IPS-15b (cell line): ENCODE results near the gene IGSF21.
"Not testable (repeated sequence)": the region's sequence is repeated elsewhere in the genome, so short reads cannot be mapped to it uniquely, and the experiment has no call there.

ENCODE experiments used
- H3K27me3 ChIP-seq: one replicate; pipeline ENCODE4 v1.6.1; 2013; ENCODE audit warnings: low read length; ENCODE audit not compliant: control insufficient read depth, insufficient read depth
- H3K36me3 ChIP-seq: one replicate; pipeline ENCODE4 v1.6.1; 2013; ENCODE audit warnings: low read length; ENCODE audit not compliant: control insufficient read depth, insufficient read depth
- H3K4me1 ChIP-seq: one replicate; pipeline ENCODE4 v1.6.1; 2013; ENCODE audit warnings: mild to moderate bottlenecking, low read length; ENCODE audit not compliant: control insufficient read depth, insufficient read depth
- H3K4me3 ChIP-seq: one replicate; pipeline ENCODE4 v1.5.1; 2013; ENCODE audit warnings: low read depth, low read length
- H3K9ac ChIP-seq: one replicate; pipeline ENCODE4 v1.6.1; 2013; ENCODE audit warnings: low read depth, mild to moderate bottlenecking, low read length
- H3K9me3 ChIP-seq: one replicate; pipeline ENCODE4 v1.6.1; 2013; ENCODE audit warnings: mild to moderate bottlenecking, low read length; ENCODE audit not compliant: control insufficient read depth, insufficient read depth

Gene IGSF21

DNA sequence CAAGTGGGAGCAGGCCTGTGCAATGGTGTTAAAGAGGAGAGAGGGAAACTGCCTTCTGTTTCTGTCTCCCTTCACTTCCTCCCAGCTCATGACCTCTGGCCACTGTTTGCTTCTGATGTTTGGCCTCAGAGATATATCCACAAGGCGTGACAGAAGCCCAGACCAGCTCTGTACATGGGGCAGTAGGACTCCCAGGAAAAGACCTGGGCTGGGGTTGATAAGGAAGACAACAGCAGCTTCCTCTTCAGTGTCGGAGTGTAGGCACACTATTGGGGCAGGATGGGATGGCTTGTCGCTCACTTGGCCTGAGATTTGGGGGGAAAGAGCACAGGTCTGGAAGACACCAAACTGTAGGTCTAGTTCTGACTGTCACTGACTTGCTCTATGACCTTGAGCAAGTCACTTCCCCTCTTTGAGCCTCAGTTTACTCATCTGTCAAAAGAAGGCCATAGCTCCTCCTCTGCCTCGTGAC lies 305.3 kb downstream of the IGSF21 start:
- H3K4me1 ChIP-seq, result peaks cover 20% of the 10 kb centered on the region
- no peak overlapping the region for H3K4me3 ChIP-seq
- H3K36me3 ChIP-seq, result peaks cover 4% of the 10 kb centered on the region
- no peaks in the 10 kb centered on the region for H3K27me3 ChIP-seq
- H3K9me3 ChIP-seq, result peaks cover 20% of the 10 kb centered on the region
- H3K9ac ChIP-seq, result no peak overlapping the region

DNA sequence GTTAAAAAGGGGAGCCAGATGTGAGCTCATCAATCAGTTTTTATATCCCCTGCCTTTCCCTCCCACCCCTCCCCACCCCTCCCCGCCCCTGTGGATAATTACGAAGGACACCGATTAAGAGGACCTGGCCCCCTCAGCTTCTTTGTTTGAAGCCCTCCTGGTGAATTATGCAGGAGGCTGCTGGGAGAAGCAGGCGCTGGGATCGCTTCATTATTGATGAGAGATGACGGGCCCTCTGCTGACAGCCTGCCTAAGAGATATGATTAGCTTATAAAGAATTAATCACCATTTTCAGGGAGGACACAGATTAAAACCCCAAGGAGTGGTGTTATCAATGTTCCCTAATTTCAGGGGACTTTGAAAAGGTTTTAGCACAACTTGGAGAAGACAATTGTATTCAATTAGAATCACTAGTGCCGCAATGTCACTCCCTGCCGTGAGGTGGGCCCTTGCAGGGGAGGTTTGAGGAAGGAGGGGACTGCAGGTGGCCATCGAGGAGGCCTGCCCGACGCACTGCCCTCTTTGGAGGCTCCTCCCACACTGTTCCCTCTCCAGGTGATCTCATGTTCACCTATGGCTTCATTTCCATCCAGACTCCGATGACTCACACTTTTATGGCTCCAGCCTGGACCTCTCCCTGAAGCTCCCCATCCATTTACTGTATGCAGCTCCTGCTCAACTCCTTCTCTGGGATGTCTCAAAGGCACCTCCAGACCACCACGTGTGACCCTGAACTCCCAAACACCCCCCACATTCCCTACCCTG lies 306.1 kb downstream of the IGSF21 start:
- Histone ChIP-seq H3K4me1 (peaks cover 23% of the 10 kb centered on the region), H3K4me3 (no peak overlapping the region), H3K27me3 (no peaks in the 10 kb centered on the region), H3K9me3 (peaks cover 20% of the 10 kb centered on the region), H3K36me3 (peaks cover 4% of the 10 kb centered on the region), H3K9ac (no peak overlapping the region)

DNA sequence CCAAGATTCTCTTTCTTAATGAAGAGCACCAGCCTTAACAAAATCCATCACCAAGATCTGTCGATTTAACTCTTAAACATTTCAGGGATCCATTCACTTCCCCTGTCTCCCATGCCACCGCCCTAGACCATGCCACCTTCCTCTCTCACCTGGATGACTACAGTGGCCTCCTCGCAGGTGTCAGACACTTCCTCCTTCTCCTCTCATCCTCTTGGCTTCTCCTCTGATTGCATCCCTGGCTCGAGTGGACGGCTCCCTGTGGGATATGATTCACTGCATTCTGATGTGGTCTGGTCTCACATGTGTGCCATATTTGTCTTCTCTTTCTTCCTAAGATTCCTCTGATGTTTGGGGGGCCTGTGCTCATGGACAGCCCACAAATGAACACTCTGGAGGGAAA lies 306.7 kb downstream of the IGSF21 start:
- Histone ChIP-seq H3K9me3 (peaks cover 20% of the 10 kb centered on the region), H3K4me3 (no peak overlapping the region), H3K4me1 (peaks cover 21% of the 10 kb centered on the region), H3K9ac (no peak overlapping the region), H3K36me3 (peaks cover 4% of the 10 kb centered on the region), H3K27me3 (no peaks in the 10 kb centered on the region)

DNA sequence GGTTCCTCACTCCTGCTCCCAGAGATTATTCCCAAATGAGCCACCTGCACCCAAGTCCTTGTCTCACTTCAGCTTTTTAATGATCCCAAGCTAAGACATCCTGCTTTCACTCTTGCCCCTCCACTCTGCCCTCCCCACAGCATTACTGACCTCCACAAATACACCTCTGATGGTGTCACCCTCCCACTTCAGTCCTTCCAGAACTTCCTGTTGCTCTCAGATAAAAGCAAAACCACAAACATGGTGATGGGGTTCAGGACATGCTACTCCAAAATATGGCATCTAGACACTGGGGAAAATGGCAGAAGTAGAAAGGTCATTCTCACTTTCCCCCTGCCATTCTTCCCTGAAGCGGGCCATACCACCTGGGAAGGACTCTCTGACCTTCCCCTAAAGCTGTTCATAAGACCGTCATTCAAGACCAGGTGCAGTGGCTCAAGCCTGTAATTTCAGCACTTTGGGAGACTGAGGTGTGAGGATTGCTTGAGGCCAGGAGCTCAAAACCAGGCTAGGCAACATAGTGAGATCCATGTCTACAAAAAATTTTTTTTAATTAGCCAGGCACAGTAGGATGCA lies 307.4 kb downstream of the IGSF21 start:
- Histone ChIP-seq H3K36me3 (peaks cover 4% of the 10 kb centered on the region), H3K9me3 (peaks cover 20% of the 10 kb centered on the region), H3K4me3 (no peak overlapping the region), H3K27me3 (no peaks in the 10 kb centered on the region), H3K4me1 (peaks cover 25% of the 10 kb centered on the region), H3K9ac (no peak overlapping the region)

DNA sequence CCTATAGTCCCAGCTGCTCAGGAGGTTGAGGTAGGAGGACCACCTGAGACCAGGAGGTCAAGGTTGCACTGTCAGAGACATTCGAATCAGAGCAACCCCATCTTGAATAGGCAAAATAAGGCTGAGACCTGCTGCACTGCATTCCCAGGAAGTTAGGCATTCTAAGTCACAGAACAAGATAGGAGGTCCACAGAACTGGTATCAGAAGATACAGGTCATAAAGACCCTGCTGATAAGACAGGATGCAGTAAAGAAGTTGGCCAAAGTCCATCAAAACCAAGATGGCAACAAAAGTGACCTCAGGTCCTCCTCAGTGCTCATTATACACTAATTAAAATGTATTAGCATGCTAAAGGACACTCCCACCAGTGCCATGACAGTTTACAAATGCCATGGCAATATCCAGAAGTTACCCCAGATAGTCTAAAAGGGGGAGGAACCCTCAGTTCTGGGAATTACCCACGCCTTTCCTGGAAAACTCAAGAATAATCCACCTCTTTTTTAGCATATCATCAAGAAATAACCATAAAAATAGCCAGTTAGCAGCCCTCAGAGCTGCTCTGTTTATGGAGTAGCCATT lies 307.9 kb downstream of the IGSF21 start:
- Histone ChIP-seq H3K9ac (no peak overlapping the region), H3K9me3 (peaks cover 20% of the 10 kb centered on the region), H3K27me3 (no peaks in the 10 kb centered on the region), H3K36me3 (peaks cover 4% of the 10 kb centered on the region), H3K4me1 (peaks cover 28% of the 10 kb centered on the region), H3K4me3 (no peak overlapping the region)

DNA sequence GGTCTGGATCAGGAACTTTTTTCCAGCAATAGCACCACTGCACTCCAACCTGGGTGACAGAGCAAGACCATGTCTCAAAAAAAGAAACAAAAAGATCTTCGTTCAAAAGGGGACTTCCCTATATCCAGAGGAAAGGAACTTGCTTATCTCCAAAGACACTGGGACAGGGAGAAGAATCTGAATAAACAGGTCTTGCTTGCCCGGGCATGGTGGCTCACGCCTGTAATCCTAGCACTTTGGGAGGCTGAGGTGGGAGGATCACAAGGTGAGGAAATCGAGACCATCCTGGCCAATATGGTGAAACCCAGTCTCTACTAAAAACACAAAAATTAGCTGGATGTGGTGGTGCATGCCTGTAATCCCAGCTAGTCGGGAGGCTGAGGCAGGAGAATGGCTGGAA lies 308.5 kb downstream of the IGSF21 start:
- not testable (repeated sequence) for H3K36me3 ChIP-seq, H3K27me3 ChIP-seq, H3K9ac ChIP-seq, H3K4me3 ChIP-seq
- Histone ChIP-seq H3K9me3 (peaks cover 20% of the 10 kb centered on the region), H3K4me1 (peaks cover 28% of the 10 kb centered on the region)

DNA sequence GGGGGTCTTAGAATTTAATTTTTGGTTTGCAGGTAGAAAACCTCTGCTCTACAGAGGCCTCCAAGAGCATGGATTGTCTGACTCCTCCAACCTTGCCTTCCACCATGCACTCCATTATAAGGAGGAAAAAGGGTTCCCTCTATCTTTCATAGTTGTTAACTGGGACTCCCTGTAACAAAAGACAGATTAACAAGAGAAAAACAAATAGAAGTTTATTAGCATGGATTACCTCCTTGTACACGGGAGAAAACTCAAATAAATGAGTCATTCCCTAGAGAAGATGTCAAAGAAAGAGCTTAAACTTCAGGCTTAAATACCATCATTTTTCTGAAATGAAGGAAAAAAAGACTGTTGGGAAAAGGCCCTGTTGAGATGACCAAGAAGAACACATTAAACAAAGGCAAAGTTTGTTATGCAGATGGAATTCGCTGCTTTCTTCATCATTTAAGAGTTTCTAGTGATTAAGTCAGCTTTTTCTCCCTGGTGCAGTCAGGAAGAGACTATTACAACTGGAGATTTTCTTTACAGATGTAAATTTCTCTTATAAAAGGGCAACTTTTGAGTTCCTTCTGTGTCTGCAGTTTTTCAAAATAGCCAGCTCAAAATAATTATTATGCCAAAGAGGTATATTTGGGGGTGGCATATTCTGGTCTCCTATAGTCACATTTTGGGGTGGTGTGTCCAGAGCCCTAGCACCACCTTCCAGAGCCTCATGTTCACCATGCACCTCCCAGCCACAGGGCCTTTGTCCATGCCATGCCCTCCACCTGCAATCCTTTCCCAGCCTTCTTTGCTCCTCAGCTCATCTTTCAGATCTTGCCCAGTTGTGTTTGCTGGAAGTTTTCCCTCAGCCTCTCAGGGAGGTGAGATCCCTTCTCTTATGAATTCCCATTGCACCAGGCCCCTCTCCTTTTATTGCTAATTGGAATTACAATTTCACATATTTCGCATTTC lies 310.0 kb downstream of the IGSF21 start:
- no peak overlapping the region for H3K9ac ChIP-seq
- no peak overlapping the region for H3K4me3 ChIP-seq
- H3K4me1 ChIP-seq, result peaks cover 28% of the 10 kb centered on the region

DNA sequence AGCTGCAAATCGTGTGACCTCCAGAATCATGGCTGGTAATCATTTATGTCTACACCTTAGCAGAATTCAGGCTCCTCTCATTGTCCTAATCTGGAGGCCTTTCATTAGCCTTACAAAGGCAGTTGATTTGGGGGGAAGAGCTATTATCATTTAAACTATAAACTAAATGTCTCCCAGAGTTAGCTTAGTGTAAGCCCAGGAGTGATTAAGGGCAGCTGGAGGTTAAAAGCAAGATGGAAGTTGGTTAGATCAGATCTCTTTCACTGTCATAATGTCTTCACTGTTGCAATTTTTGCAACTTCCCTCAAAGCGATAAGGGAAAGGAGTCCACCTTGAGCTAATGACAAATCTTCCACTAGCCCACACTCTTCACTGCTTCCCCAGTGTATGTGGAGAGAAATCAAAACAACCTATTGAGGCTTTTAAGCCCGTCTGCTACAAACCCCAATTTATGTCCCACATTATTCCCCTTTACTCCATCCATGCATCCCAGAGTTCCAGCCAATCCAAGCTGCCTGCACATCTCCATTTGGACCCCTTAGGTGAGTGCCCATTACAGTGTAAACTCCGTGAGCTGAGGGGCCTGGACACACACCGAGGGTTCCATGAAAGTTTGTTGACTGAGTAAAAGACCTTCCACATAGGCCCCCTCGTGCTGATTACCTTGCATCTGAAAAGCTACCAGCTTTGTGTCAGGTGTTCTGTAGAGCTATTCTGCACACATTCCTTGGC lies 311.7 kb downstream of the IGSF21 start:
- peak overlapping the region; percentile 49 for H3K9ac ChIP-seq
- H3K4me3 ChIP-seq, result peak overlapping the region; percentile 14
- H3K9me3 ChIP-seq, result no peaks in the 10 kb centered on the region

More for the DNA sequence above, 310.0 kb downstream of the IGSF21 start:
- peaks cover 2% of the 10 kb centered on the region for H3K36me3 ChIP-seq
- no peaks in the 10 kb centered on the region for H3K27me3 ChIP-seq
- H3K9me3 ChIP-seq, result peaks cover 6% of the 10 kb centered on the region

DNA sequence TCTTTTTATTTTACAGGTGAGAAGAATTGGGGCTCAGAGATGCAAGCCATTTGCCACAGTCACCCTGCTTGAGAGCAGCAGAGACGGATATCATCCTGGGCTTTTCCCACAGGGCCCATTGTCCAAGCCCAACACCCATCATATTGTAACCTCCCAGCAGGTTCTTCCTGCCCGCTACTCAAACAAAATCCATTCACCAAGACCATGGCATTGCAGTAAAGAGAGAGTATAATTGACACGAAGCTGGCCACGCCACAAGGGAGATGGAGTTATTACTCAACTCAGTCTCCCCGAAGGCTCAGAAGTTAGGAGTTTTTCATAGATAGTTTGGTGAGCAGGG lies 312.2 kb downstream of the IGSF21 start:
- no peaks in the 10 kb centered on the region for H3K27me3 ChIP-seq
- no peaks in the 10 kb centered on the region for H3K9me3 ChIP-seq
- H3K9ac ChIP-seq, result no peak overlapping the region
- peaks cover 28% of the 10 kb centered on the region for H3K4me1 ChIP-seq
- no peak overlapping the region for H3K4me3 ChIP-seq
- H3K36me3 ChIP-seq, result no peaks in the 10 kb centered on the region

More for the DNA sequence above, 311.7 kb downstream of the IGSF21 start:
- no peaks in the 10 kb centered on the region for H3K36me3 ChIP-seq
- no peaks in the 10 kb centered on the region for H3K27me3 ChIP-seq
- H3K4me1 ChIP-seq, result peaks cover 28% of the 10 kb centered on the region

DNA sequence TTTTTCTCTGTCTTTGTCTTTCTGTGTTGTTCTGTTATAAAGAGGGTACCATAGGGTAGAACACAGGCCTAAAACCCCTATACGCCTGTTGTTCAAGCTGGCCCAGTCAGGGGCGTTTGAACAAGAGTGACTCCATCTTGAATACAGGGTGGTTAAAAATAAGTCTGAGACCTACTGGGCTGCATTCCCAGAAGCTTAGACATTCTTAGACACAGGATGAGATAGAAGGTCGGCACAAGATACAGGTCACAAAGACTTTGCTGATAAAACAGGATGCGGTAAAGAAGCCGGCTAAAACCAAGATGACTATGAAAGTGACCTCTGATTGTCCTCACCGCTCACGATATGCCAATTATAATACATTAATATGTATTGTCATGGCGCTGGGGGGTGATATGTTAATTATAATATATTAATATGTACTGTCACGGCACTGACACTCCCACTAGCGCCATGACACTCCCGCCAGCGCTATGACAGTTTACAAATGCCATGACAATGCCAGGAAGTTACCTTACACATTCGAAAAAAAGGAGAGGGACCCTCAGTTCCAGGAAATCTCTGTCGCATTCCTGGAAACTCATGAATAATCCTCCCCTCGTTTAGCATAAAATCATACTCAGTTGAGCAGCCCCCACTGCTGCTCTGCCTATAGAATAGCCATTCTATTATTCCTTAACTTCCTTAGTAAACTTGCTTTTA lies 314.6 kb downstream of the IGSF21 start:
- no peaks in the 10 kb centered on the region for H3K27me3 ChIP-seq
- peaks cover 21% of the 10 kb centered on the region for H3K4me1 ChIP-seq
- no peak overlapping the region for H3K9ac ChIP-seq
- no peak overlapping the region for H3K4me3 ChIP-seq
- H3K36me3 ChIP-seq, result no peaks in the 10 kb centered on the region
- no peaks in the 10 kb centered on the region for H3K9me3 ChIP-seq
